ENCODE measurements around the gene CRYBG2.
A peak's percentile ranks its signal among the peaks of the same experiment; 100 is the strongest.
"Not testable (repeated sequence)": the region's sequence is repeated elsewhere in the genome, so short reads cannot be mapped to it uniquely, and the experiment has no call there.

The CRYBG2 gene

DNA sequence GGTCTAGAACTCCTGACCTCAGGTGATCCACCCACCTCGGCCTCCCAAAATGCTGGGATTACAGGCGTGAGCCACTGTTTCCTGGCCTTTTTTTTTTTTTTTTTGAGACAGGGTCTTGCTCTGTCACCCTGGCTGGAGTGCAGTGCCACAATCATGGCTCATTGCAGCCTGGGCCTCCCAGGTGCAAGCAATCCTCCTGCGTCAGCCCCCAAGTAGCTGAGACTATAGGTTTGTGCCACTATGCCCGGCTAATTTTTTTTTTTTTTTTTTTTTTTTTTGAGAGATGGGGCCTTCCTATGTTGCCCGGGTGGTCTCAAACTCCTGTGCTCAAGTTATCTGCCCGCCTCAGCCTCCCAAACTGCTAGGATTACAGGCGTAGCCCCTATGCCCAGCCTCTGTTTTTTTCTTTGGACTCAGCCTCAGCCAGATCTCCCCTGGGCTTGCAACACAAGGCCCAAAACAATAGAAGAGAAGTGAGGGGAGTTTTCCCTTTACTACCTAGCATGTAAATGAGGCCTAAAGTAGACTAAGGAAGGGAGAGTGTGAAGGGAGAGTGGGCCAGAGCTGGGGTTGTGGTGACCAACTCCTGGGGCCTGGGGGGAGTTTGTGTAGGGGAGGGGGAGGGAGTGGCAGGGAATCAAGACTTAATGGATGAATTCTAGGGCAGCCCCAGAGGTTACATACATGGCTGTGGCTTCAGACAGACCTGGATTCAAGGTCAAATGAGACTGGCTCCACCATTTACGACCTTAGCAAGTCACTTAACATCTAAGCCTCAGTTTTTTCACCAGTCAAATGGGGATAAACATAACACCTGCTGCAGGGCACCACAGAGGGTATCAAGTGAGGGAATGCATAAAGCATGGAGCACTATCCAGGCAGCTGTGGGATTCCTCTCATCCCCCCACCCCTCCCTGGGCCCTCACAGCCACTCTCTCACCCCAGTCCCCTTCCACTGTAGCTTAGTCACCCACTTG lies 37.8 kb downstream of the CRYBG2 start:
- no peaks in the 10 kb centered on the region for H3K9me2 ChIP-seq (replicated peaks; ENCODE audit: insufficient read depth, low read length)
- no peak overlapping the region; the same call in 1 of the 2 replicates for H3K4me2 ChIP-seq (ENCODE audit: low read depth, low read length)
- DNase-seq, result no peak
- no peaks in the 10 kb centered on the region for H4K20me1 ChIP-seq (ENCODE audit: insufficient read depth, low read length)
- H3K9me3 ChIP-seq (replicated peaks; ENCODE audit: insufficient read depth, low read length), result no peaks in the 10 kb centered on the region
- no peak overlapping the region for H3K4me3 ChIP-seq (ENCODE audit: low read length)
- H3K9ac ChIP-seq (ENCODE audit: low read length), result no peak overlapping the region
- H3K4me1 ChIP-seq (ENCODE audit: low read length), result peaks cover 23% of the 10 kb centered on the region
- H3K27me3 ChIP-seq (replicated peaks; ENCODE audit: insufficient read depth, low read length), result no peaks in the 10 kb centered on the region
- no peaks in the 10 kb centered on the region for H3F3A ChIP-seq (ENCODE audit: insufficient read depth, low read length)
- no peak overlapping the region for H3K27ac ChIP-seq (ENCODE audit: low read length)
- H2AFZ ChIP-seq (ENCODE audit: low read length), result no peak overlapping the region
- no peaks in the 10 kb centered on the region for H3K36me3 ChIP-seq (replicated peaks; ENCODE audit: insufficient read depth, low read length)
- no peaks in the 10 kb centered on the region for H3K79me2 ChIP-seq (ENCODE audit: low read length)
- no peak for TF ChIP-seq EZH2 (optimal IDR thresholded peaks at IDR 0.05; ENCODE audit: low read depth, low read length)
- TF ChIP-seq, protein P1, sequence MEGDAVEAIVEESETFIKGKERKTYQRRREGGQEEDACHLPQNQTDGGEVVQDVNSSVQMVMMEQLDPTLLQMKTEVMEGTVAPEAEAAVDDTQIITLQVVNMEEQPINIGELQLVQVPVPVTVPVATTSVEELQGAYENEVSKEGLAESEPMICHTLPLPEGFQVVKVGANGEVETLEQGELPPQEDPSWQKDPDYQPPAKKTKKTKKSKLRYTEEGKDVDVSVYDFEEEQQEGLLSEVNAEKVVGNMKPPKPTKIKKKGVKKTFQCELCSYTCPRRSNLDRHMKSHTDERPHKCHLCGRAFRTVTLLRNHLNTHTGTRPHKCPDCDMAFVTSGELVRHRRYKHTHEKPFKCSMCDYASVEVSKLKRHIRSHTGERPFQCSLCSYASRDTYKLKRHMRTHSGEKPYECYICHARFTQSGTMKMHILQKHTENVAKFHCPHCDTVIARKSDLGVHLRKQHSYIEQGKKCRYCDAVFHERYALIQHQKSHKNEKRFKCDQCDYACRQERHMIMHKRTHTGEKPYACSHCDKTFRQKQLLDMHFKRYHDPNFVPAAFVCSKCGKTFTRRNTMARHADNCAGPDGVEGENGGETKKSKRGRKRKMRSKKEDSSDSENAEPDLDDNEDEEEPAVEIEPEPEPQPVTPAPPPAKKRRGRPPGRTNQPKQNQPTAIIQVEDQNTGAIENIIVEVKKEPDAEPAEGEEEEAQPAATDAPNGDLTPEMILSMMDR (IDR thresholded peaks at IDR 0.05; ENCODE audit: low read length), result no peak
- TF ChIP-seq EZH2phosphoT487 (IDR thresholded peaks at IDR 0.05; ENCODE audit: low read length), result no peak

GRCh38 chr1:26314501-26314900 lies 39.4 kb downstream of the CRYBG2 start:
- H3K4me3 ChIP-seq (ENCODE audit: low read length), result no peak overlapping the region
- no peak overlapping the region for H2AFZ ChIP-seq (ENCODE audit: low read length)
- no peaks in the 10 kb centered on the region for H3K9me3 ChIP-seq (replicated peaks; ENCODE audit: insufficient read depth, low read length)
- H3K4me2 ChIP-seq (ENCODE audit: low read depth, low read length), result no peak overlapping the region
- H3K27me3 ChIP-seq (replicated peaks; ENCODE audit: insufficient read depth, low read length), result no peaks in the 10 kb centered on the region
- no peaks in the 10 kb centered on the region for H3K36me3 ChIP-seq (replicated peaks; ENCODE audit: insufficient read depth, low read length)
- no peak overlapping the region for H3K27ac ChIP-seq (ENCODE audit: low read length)
- no peaks in the 10 kb centered on the region for H4K20me1 ChIP-seq (ENCODE audit: insufficient read depth, low read length)
- no peaks in the 10 kb centered on the region for H3F3A ChIP-seq (ENCODE audit: insufficient read depth, low read length)
- peaks cover 22% of the 10 kb centered on the region; the same call in 1 of the 2 replicates for H3K4me1 ChIP-seq (ENCODE audit: low read length)
- DNase-seq, result no peak
- no peaks in the 10 kb centered on the region for H3K79me2 ChIP-seq (ENCODE audit: low read length)
- TF ChIP-seq, protein P1 (IDR thresholded peaks at IDR 0.05; ENCODE audit: low read length), result no peak
- TF ChIP-seq EZH2 (optimal IDR thresholded peaks at IDR 0.05; ENCODE audit: low read depth, low read length), result no peak
- TF ChIP-seq EZH2phosphoT487 (IDR thresholded peaks at IDR 0.05; ENCODE audit: low read length), result no peak
- no peak overlapping the region for H3K9ac ChIP-seq (ENCODE audit: low read length)
- H3K9me2 ChIP-seq (replicated peaks; ENCODE audit: insufficient read depth, low read length), result no peaks in the 10 kb centered on the region

DNA sequence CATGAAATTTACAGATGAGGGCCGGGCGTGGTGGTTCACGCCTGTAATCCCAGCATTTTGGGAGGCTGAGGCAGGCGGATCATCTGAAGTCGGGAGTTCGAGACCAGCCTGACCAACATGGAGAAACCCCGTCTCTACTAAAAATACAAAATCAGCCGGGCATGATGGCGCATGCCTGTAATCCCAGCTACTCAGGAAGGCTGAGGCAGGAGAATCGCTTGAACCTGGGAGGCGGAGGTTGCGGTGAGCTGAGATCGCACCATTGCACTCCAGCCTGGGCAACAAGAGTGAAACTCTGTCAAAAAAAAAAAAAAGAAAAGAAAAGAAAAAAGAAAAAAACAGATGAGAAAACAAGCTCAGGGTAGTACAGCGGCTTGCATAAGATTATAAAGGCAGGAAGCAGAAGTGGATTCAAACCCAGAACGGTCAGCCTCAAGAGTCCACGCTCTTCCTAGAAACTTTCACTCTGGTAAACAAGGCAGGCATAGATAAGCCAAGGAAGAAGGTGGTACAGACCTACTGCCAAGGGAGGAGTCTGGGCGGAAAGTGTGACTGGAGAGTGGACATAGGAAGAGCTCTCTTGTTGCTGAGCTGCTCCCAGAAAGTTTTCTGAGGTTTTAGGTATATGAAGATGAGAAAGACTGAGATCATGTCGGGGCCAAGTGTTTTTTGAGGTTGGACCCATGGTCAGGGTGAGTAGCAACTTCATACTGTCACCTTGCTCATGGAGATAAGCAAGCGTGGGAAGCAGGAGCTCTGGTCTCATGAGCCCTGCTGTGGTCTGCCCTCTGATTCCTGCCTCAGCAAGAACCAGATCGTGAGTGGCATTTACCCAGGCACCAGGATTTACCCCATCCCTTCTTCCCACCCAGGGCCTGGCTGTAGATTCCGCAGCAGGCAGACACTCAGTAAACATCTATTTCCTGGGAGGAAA lies 45.7 kb downstream of the CRYBG2 start:
- Histone ChIP-seq H3F3A (ENCODE audit: insufficient read depth, low read length) (peaks cover 10% of the 10 kb centered on the region), H3K9ac (ENCODE audit: low read length) (peak overlapping the region; percentile 88; the same call in 1 of the 2 replicates), H3K4me2 (ENCODE audit: low read depth, low read length) (peak overlapping the region; percentile 99), H3K4me3 (ENCODE audit: low read length) (0 out of 2 replicates have a peak overlapping the region, but pooled peaks have one; percentile 76), H3K4me1 (ENCODE audit: low read length) (peaks cover 15% of the 10 kb centered on the region), H3K27ac (ENCODE audit: low read length) (peak overlapping the region; percentile 91; the same call in 1 of the 2 replicates), H2AFZ (ENCODE audit: low read length) (peak overlapping the region; percentile 85), H3K79me2 (ENCODE audit: low read length) (peaks cover 11% of the 10 kb centered on the region)
- not testable (repeated sequence) for DNase-seq; H3K9me3 ChIP-seq (replicated peaks; ENCODE audit: insufficient read depth, low read length); H3K27me3 ChIP-seq (replicated peaks; ENCODE audit: insufficient read depth, low read length); H4K20me1 ChIP-seq (ENCODE audit: insufficient read depth, low read length); H3K36me3 ChIP-seq (replicated peaks; ENCODE audit: insufficient read depth, low read length); H3K9me2 ChIP-seq (replicated peaks; ENCODE audit: insufficient read depth, low read length)
